Hepatocyte (in vitro differentiated cells): Measurements from ENCODE around the gene C2orf92.

Source experiments
- EZH2 ChIP-seq: fragments of 200-600 bp; sonication (generic); IDR thresholded peaks from 2 replicates; pipeline ENCODE4 v1.6.1; 2016; ENCODE audit warnings: antibody characterized with exemption, mild to moderate bottlenecking, borderline replicate concordance
- EZH2phosphoT487 ChIP-seq: fragments of 200-600 bp; sonication (generic); IDR thresholded peaks from one replicate; pipeline ENCODE4 v1.6.1; 2018; ENCODE audit warnings: antibody characterized with exemption, mild to moderate bottlenecking, low read depth, moderate library complexity; ENCODE audit not compliant: unreplicated experiment, severe bottlenecking
- TF ChIP-seq, protein P1 (sequence below): fragments of 200-600 bp; sonication (generic); IDR thresholded peaks from 2 replicates; pipeline ENCODE4 v1.5.1; 2016; ENCODE audit warnings: antibody characterized with exemption, mild to moderate bottlenecking; ENCODE audit not compliant: poor library complexity

DNA sequence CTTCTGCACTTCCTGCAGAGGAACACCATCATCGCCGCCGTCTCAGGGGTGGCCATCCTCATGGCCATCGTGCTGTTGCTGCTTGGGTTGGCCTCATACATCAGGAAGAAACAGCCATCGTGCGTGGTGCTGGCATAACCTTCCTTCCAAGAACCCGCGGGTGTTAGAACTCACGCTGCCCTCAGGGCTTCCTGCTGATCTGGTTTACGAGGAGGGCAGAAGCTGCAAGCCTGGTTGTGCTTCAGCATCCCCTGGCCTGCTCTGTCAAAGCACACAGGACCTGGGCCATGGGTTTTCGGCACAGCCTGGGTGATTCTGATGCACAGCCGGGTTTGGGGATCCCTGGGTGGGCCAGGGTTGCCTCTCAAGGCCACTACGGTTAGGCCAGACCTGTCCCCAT, 31.7 kb downstream of the C2orf92 start:
- TF ChIP-seq EZH2phosphoT487 (no peak), EZH2 (no peak)
- TF ChIP-seq, protein P1, sequence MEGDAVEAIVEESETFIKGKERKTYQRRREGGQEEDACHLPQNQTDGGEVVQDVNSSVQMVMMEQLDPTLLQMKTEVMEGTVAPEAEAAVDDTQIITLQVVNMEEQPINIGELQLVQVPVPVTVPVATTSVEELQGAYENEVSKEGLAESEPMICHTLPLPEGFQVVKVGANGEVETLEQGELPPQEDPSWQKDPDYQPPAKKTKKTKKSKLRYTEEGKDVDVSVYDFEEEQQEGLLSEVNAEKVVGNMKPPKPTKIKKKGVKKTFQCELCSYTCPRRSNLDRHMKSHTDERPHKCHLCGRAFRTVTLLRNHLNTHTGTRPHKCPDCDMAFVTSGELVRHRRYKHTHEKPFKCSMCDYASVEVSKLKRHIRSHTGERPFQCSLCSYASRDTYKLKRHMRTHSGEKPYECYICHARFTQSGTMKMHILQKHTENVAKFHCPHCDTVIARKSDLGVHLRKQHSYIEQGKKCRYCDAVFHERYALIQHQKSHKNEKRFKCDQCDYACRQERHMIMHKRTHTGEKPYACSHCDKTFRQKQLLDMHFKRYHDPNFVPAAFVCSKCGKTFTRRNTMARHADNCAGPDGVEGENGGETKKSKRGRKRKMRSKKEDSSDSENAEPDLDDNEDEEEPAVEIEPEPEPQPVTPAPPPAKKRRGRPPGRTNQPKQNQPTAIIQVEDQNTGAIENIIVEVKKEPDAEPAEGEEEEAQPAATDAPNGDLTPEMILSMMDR = no peak
